Mesodermal cell (in vitro differentiated cells): ENCODE data around the gene CEP290.

Source experiments
- H3K27ac ChIP-seq: 2 replicates; pipeline ENCODE4 v1.7.0; 2013; ENCODE audit warnings: mild to moderate bottlenecking, low read depth, low read length, moderate library complexity; ENCODE audit not compliant: severe bottlenecking
- H3K36me3 ChIP-seq: 2 replicates; pipeline ENCODE4 v1.7.1; 2013; ENCODE audit warnings: mild to moderate bottlenecking, low read length, moderate library complexity; ENCODE audit not compliant: control insufficient read depth, insufficient read depth
- H3K4me1 ChIP-seq: one replicate; pipeline ENCODE4 v1.7.1; 2013; ENCODE audit warnings: mild to moderate bottlenecking, low read length; ENCODE audit not compliant: insufficient read depth, control insufficient read depth, poor library complexity, severe bottlenecking
- H3K4me3 ChIP-seq: 2 replicates; pipeline ENCODE4 v1.7.0; 2013; ENCODE audit warnings: low read length, control low read depth, mild to moderate bottlenecking; ENCODE audit not compliant: insufficient read depth, poor library complexity, severe bottlenecking; ENCODE audit errors: extremely low read depth
- H3K9me3 ChIP-seq: 2 replicates; pipeline ENCODE4 v1.7.1; 2013; ENCODE audit warnings: mild to moderate bottlenecking, low read length, moderate library complexity; ENCODE audit not compliant: control insufficient read depth
- WGBS, 2 experiments: methylation state at CpG; one replicate each; pipeline ENCODE4 v1.1.5; 2013; ENCODE audit warnings: missing lambda C conversion rate in 2 of 2; ENCODE audit not compliant: insufficient coverage in 2 of 2; 5-methylcytosine and 5-hydroxymethylcytosine counted together

The CEP290 gene

DNA sequence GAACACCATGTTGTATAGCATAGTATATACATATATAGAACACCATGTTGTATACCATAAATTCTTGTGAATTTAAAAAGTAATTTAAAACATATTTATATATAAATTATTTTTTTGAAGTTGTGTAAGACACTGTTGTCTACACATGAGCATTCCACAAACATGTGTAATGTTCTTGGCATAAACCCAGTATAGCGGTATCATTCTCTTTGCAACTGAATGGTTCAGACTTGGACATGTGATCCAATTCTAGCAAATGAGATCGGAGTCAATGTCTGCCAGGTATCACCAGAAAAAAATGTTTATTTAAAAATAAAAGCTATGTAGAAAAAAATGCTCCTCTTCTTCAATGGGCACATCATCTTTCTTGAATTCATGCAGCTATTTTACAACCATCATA lies 33.9 kb downstream of the CEP290 start:
- no peak overlapping the region for H3K27ac ChIP-seq
- H3K4me1 ChIP-seq = no peaks in the 10 kb centered on the region
- H3K4me3 ChIP-seq = no peak overlapping the region
- H3K36me3 ChIP-seq = peaks cover 20% of the 10 kb centered on the region
- H3K9me3 ChIP-seq = no peaks in the 10 kb centered on the region
- WGBS, 2 experiments = 86 to 100% methylated on average over 1 of the region's 2 CpGs

DNA sequence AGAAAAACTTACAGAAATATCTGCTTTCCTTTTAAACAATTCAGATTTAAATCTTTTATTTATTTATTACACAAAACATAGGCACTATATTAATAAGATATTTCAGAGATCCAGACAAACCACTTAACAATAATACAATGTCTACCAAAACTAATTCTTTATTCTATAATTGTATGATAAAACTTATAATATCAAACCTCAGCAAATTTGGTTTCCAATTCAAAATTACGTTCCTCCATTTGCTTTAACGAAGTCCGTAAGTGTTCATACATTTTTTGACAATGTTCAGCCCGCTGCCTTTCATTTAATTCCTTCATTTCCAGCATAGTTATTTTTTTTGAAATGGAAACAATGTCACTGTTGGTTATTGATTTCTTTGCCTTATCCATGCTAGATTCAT lies 48.3 kb downstream of the CEP290 start:
- H3K27ac ChIP-seq = no peak overlapping the region
- H3K36me3 ChIP-seq = peaks cover 24% of the 10 kb centered on the region
- no CpG with 5 or more reads among the region's 4 CpGs for WGBS, 2 experiments
- H3K4me1 ChIP-seq = no peaks in the 10 kb centered on the region
- H3K9me3 ChIP-seq = no peaks in the 10 kb centered on the region
- no peak overlapping the region for H3K4me3 ChIP-seq

GRCh38 chr12:88092771-88093170 lies 49.1 kb downstream of the CEP290 start:
- H3K4me1 ChIP-seq = no peaks in the 10 kb centered on the region
- peaks cover 18% of the 10 kb centered on the region for H3K36me3 ChIP-seq
- no peak overlapping the region for H3K4me3 ChIP-seq
- no peak overlapping the region for H3K27ac ChIP-seq
- no peaks in the 10 kb centered on the region for H3K9me3 ChIP-seq

DNA sequence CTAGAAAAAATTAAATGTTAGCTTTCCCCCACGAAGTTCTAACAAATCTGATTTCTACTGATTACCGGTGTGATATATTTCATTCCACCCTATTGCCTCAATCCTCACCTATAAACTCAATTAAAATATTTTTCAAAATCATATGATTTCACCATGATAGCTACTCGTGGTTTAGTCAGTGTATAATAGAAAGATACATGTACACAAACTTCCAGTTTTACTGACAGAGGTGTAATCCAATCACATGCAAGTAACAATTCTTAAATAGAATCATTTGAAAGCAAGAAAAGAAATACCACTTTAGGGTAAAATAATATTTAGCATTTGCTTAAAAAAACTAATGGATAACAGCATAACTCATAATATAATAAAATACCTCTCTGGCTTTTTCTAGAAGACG lies 57.7 kb downstream of the CEP290 start:
- no peaks in the 10 kb centered on the region for H3K9me3 ChIP-seq
- no peaks in the 10 kb centered on the region for H3K4me1 ChIP-seq
- peaks cover 29% of the 10 kb centered on the region for H3K36me3 ChIP-seq
- no peak overlapping the region for H3K27ac ChIP-seq
- WGBS, 2 experiments = 95 to 100% methylated on average over 2 of the region's 4 CpGs
- no peak overlapping the region for H3K4me3 ChIP-seq

GRCh38 chr12:88083634-88084033 lies 58.3 kb downstream of the CEP290 start:
- Histone ChIP-seq H3K4me1 (no peaks in the 10 kb centered on the region), H3K9me3 (no peaks in the 10 kb centered on the region), H3K27ac (no peak overlapping the region), H3K36me3 (peaks cover 24% of the 10 kb centered on the region), H3K4me3 (no peak overlapping the region)
- 86% methylated on average over 1 of the region's 3 CpGs; no CpG with 5 or more reads in 1 of the 2 experiments for WGBS, 2 experiments

- Histone ChIP-seq H3K4me3 (no peak overlapping the region), H3K36me3 (peaks cover 15% of the 10 kb centered on the region), H3K4me1 (no peaks in the 10 kb centered on the region), H3K27ac (no peak overlapping the region), H3K9me3 (no peaks in the 10 kb centered on the region)
These were observed 60.6 kb downstream of the CEP290 start for GRCh38 chr12:88081247-88081646.

DNA sequence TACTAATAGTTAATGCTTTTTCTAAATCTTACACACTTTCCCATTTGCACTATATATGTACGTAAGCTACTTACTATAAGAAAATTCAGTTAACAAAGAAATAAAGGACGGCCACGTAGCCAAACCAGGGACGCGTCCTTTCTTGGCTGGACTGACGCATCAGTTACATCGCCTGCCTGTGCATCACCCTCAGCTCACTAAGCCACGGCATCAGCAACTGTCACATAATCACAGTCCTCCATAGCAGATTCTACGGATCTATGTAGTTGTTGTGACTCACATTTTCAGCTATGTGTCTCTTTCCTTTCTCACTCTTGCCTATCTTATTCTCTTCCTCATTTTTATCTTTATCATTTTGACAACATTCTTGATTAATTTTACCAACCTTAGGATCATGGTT lies 74.6 kb downstream of the CEP290 start:
- H3K27ac ChIP-seq = no peak overlapping the region
- 96 to 97% methylated on average over 8 of the region's 9 CpGs for WGBS, 2 experiments
- no peak overlapping the region for H3K4me3 ChIP-seq
- no peaks in the 10 kb centered on the region for H3K4me1 ChIP-seq
- H3K9me3 ChIP-seq = no peaks in the 10 kb centered on the region
- peaks cover 5% of the 10 kb centered on the region for H3K36me3 ChIP-seq

- WGBS, 2 experiments = no CpG with 5 or more reads among the region's 2 CpGs
- H3K27ac ChIP-seq = no peak overlapping the region
- peaks cover 20% of the 10 kb centered on the region for H3K36me3 ChIP-seq
- no peak overlapping the region for H3K4me3 ChIP-seq
- H3K9me3 ChIP-seq = no peaks in the 10 kb centered on the region
- no peaks in the 10 kb centered on the region for H3K4me1 ChIP-seq
These were observed 78.5 kb downstream of the CEP290 start for GRCh38 chr12:88063375-88063774.

- no peak overlapping the region for H3K27ac ChIP-seq
- 79 to 100% methylated on average over 1 of the region's 1 CpG for WGBS, 2 experiments
- H3K36me3 ChIP-seq = peaks cover 21% of the 10 kb centered on the region
These were observed 79.4 kb downstream of the CEP290 start for GRCh38 chr12:88062474-88062873.

GRCh38 chr12:88058719-88059077 lies 83.2 kb downstream of the CEP290 start:
- Histone ChIP-seq H3K4me3 (no peak overlapping the region), H3K36me3 (peaks cover 34% of the 10 kb centered on the region)

More at GRCh38 chr12:88062474-88062873, 79.4 kb downstream of the CEP290 start:
- H3K4me1 ChIP-seq = no peaks in the 10 kb centered on the region
- H3K4me3 ChIP-seq = no peak overlapping the region
- no peaks in the 10 kb centered on the region for H3K9me3 ChIP-seq

DNA sequence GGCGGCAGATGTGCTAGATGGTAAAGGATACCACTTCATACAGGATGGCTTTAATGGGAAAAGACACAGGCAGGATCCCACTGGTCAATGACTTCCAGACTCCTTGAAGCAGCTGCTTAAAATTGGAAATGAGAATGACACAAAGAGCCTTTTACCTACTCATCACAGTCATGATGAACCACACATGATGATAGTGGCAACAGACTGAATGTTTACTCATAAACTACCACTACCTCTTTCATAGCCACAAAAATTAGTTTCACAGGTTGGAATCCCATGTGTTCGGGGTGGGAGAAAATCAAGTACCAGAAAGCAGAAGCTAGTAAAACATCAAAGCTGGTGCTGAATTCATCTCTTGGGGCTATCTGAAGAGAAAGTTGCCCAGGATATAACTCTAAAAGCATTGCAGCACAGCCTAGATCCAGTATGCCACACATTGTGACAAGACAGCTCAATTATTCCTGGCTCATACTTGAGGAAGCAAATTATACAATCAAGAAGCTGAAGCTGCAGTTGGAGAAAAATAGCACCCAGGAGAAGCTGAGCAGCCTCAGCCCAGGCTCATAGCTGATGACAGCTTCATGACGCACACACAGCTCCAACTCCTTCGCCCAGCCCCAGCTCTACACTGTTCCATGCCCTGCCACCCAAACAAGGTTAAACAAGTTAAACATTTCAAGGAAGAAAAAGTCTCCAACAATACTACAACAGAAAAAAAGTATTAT lies 83.7 kb downstream of the CEP290 start:
- no peaks in the 10 kb centered on the region for H3K9me3 ChIP-seq
- H3K4me1 ChIP-seq = no peaks in the 10 kb centered on the region
- H3K27ac ChIP-seq = no peak overlapping the region
- 75 to 100% methylated on average over 1 to 2 of the region's 4 CpGs for WGBS, 2 experiments
- H3K36me3 ChIP-seq = peaks cover 34% of the 10 kb centered on the region
- no peak overlapping the region for H3K4me3 ChIP-seq

More at GRCh38 chr12:88058719-88059077, 83.2 kb downstream of the CEP290 start:
- no peak overlapping the region for H3K27ac ChIP-seq
- WGBS, 2 experiments = no CpG with 5 or more reads among the region's 1 CpG
- H3K4me1 ChIP-seq = no peaks in the 10 kb centered on the region
- H3K9me3 ChIP-seq = no peaks in the 10 kb centered on the region
